LNCAP (cell line): Measurements from ENCODE around the gene SPINK8.

Experiments
- TF ChIP-seq, protein P1 (sequence below): fragments of 450-650 bp; IDR thresholded peaks from 2 replicates; pipeline ENCODE4 v1.5.1; 2017; ENCODE audit warnings: mild to moderate bottlenecking

The SPINK8 gene

DNA sequence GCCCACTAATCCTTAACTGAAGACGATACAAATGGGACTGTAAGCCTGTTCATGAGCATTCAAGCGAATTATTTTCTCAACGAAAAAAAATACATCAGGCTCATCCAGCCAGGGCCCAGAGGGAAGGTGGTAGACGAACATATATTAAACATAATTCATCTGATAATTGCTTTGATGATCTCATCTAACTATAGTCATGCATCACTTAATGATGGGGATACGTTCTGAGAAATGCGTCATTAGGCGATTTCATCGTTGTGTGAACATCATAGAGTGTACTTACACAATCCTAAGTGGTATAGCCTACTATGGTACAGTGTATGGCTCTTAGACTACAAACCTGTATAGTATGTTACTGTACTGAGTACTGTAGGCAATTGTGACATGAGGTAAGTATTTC, 10.0 kb upstream of the SPINK8 start:
- TF ChIP-seq, protein P1, sequence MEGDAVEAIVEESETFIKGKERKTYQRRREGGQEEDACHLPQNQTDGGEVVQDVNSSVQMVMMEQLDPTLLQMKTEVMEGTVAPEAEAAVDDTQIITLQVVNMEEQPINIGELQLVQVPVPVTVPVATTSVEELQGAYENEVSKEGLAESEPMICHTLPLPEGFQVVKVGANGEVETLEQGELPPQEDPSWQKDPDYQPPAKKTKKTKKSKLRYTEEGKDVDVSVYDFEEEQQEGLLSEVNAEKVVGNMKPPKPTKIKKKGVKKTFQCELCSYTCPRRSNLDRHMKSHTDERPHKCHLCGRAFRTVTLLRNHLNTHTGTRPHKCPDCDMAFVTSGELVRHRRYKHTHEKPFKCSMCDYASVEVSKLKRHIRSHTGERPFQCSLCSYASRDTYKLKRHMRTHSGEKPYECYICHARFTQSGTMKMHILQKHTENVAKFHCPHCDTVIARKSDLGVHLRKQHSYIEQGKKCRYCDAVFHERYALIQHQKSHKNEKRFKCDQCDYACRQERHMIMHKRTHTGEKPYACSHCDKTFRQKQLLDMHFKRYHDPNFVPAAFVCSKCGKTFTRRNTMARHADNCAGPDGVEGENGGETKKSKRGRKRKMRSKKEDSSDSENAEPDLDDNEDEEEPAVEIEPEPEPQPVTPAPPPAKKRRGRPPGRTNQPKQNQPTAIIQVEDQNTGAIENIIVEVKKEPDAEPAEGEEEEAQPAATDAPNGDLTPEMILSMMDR: no peak

DNA sequence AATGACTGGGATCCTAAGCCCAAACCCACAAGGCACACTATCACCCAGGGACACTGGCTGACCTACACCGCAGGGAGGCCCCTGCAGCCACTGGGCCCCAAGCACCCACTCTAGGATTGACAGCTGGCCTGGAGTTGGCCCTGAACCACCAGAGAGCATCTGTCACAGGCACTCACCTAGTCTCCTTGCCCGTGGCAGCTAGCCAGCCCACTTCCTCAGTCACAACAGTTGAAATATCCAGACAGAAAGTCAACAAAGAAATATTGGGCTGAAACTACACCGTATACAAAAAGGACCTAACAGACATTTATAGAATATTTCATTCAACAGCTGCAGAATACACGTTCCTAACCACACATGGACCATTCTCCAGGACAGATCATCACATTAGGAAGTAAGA, 5.2 kb upstream of the SPINK8 start:
- TF ChIP-seq, protein P1: no peak

DNA sequence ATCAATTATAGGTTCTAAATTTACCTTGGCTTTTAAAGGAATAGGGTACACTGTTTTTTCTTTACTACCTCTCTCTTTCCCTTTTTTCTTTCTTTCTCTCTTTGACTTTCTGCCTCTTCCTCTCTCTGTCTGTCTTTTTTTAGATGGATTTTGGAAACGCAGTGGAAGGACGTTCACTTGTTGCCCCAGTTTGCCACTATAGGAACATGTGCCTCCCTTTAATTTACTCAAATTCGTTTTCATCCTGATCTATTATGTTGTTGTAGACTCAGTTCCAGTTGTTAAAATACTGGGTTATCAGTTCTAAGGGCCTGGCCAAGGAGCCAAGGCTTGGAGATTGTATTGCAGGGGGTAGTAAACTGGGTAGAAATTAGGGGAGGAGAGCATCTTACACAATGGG, 1.1 kb upstream of the SPINK8 start:
- TF ChIP-seq, protein P1: no peak

DNA sequence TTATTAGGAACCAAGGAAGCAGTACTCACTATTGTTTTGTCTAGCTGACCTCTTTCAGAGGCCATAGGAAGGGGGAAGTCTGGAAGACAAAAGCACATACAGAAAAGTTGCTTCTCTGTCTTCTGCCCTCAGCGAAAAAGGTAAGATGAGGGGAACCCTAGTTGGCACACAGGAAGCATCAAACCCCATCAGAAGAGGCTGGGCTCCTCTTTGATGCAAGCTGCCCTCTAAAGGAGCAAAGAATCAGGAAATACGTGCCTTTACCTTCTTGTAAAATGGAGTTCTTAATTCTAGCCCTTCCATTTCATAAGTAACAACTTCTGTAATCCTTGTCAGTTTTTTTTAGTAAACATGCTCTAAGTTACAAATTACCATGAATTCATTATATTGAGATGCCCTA, 12.5 kb downstream of the SPINK8 start:
- TF ChIP-seq, protein P1: no peak

DNA sequence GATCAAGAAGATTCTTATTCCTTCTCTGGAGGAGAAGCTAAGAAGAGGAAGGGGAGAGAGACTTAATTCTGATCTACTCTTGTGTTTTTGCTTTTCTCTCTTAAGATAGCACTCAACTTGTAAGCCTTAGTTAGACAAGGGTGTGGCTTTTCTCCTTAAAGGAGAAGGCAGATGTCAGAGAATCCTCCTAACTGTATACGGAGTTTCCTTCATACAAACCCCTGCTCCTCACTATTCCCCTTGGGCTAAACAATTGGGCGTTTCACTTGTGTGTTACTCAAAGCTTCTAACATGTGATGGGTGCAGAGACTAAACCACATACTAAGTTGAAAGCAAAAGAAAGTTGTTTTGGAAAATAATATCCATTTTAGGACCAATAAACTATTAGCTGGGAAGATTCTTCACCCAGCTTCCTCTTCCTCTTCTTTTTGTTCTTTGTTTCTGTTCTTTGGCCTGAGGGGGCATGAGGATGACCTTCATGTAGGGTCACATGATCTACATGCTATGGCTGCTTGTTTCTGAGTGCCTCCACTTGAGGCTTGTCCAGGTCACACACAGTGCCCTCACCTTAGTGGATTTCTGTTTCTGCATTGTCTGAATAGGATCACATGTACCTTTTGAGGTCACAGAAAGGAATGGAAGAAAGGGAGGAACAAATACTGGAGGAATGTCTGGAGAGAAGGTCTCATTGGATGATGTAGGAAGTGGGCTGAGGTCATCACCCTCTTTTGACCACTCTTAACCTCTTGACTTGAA, 14.6 kb downstream of the SPINK8 start:
- TF ChIP-seq, protein P1: no peak

DNA sequence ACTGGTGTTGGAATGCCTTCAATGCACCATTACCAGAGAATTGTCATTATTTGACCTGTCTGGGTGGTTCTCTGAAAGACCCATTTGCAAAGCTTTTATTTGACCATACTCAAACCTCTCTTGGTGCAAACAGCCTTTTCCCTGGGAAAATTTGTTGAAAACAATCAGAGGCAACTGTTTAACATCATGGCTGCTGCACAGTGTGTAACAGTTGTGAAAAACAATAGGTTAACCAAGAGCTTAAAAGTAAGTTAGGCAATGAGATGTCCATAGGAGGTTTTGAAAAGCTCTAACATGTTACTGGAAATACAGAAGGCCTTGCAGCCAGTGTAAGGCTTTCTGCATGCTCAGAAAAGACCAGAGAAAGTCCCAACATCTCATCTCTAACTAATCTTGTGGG, 18.9 kb downstream of the SPINK8 start:
- TF ChIP-seq, protein P1: no peak

DNA sequence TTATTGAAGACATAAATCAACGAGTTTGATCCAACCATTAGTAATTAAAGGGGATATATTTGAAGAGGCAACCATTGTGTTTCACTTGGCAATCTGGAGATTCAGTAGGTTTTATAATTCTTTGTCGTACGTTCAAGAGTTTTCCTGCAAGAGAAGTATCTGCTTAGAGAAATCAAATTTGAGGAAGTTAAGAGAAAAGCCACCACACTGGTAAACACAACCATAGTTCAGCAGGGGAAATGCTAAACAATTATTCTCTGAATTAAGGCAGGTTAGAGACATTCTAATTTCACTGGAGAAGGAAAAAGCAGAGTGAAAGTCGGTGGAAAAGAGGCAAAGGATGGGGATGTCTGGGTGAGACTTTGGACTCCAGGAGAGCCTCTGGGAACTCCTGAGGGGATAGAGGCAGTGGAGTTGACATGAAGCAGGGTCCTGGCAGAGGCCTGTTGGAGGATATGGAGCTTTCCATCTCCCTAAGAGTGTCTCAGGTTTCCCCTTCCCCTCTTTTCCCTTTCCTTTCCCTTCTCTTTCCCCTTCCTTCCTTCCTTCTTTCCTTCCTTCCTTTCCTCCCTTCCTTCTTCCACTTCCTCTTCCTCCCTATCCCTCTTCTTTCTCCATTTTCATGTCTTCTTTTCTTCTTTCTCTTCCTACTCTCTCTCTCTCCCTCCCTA, 26.5 kb downstream of the SPINK8 start:
- TF ChIP-seq, protein P1: no peak
